OCI-LY3 (cell line): Measurements from ENCODE around the gene TSR3.

ENCODE experiments used
- EZH2phosphoT487 ChIP-seq: fragments of 200-600 bp; shearing (Covaris generic); IDR thresholded peaks from 2 replicates; pipeline ENCODE4 v1.6.1; 2018; ENCODE audit warnings: antibody characterized with exemption, mixed run types, low read depth
- TF ChIP-seq, protein P1 (sequence below): fragments of 200-600, 300-600 bp; sonication (generic); IDR thresholded peaks from 2 replicates; pipeline ENCODE4 v1.5.1; 2014; ENCODE audit warnings: antibody characterized with exemption, low read length, low read depth

DNA sequence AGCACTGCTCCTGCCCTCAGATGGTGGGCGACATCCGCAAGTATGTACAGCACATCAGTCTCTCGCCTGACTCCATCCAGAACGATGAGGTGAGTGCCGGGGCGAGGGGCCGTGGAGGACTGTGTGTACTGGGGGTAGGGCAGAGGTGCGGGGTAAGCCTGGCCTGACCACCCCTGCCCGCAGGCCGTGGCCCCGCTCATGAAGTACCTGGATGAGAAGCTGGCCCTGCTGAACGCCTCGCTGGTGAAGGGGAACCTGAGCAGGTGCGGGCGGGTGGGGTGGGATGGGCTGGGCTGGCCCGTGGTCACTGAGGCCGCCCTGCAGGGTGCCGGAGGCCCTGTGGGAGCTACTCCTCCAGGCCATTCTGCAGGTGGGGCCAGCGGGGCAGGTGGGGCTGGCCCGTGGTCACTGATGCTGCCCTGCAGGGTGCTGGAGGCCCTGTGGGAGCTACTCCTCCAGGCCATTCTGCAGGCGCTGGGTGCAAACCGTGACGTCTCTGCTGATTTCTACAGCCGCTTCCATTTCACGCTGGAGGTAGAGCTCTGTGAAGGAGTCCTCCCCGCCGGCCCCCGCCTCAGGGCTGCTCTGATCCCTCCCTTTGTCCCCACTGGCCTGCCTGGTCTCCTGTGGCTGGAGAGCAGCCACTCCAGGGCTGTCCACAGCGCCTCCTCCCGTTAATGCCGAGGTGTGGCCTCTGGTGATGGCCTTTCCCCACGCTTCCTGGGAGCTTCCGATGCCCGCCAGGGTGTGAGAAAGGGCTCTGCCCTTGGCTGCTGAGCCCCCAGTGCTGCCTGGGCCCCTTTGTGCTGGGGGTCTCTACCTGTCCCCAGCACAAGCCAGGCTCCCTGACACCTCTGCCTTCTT is 5.0 kb downstream of the TSR3 start:
- TF ChIP-seq, protein P1, sequence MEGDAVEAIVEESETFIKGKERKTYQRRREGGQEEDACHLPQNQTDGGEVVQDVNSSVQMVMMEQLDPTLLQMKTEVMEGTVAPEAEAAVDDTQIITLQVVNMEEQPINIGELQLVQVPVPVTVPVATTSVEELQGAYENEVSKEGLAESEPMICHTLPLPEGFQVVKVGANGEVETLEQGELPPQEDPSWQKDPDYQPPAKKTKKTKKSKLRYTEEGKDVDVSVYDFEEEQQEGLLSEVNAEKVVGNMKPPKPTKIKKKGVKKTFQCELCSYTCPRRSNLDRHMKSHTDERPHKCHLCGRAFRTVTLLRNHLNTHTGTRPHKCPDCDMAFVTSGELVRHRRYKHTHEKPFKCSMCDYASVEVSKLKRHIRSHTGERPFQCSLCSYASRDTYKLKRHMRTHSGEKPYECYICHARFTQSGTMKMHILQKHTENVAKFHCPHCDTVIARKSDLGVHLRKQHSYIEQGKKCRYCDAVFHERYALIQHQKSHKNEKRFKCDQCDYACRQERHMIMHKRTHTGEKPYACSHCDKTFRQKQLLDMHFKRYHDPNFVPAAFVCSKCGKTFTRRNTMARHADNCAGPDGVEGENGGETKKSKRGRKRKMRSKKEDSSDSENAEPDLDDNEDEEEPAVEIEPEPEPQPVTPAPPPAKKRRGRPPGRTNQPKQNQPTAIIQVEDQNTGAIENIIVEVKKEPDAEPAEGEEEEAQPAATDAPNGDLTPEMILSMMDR: no peak
- no peak for TF ChIP-seq EZH2phosphoT487
